Fibroblast of lung (primary cell): Measurements from ENCODE around the gene NUDCD3. TPM values are rescaled to one million over a fixed set of nuclear protein-coding genes. Genes with fewer than 3 reads are reported as not detected.

Source experiments
- DNase-seq, 2 donors: peaks; one replicate each; pipeline versions ENCODE4 v3.0.0 to v3.0.0-alpha.2; 2010; ENCODE audit warnings: low read depth in 2 of 2
- H2AFZ ChIP-seq: 2 replicates; pipeline ENCODE4 v1.5.1; 2012; ENCODE audit warnings: low read length, control low read depth, inconsistent platforms
- H3K27ac ChIP-seq: 2 replicates; pipeline ENCODE4 v1.5.1; 2011; ENCODE audit warnings: low read length, control low read depth; ENCODE audit not compliant: insufficient read depth
- H3K27me3 ChIP-seq: 2 replicates; pipeline ENCODE4 v1.5.1; 2011; ENCODE audit warnings: mild to moderate bottlenecking, low read length; ENCODE audit not compliant: control insufficient read depth, insufficient read depth
- H3K36me3 ChIP-seq: 2 replicates; pipeline ENCODE4 v1.5.1; 2011; ENCODE audit warnings: low read length; ENCODE audit not compliant: control insufficient read depth, insufficient read depth
- H3K4me1 ChIP-seq: 2 replicates; pipeline ENCODE4 v1.5.1; 2011; ENCODE audit warnings: low read length; ENCODE audit not compliant: control insufficient read depth, insufficient read depth; ENCODE audit errors: extremely low read depth
- H3K4me2 ChIP-seq: 2 replicates; pipeline ENCODE4 v1.5.1; 2011; ENCODE audit warnings: low read length, control low read depth; ENCODE audit not compliant: insufficient read depth; ENCODE audit errors: extremely low read depth
- H3K4me3 ChIP-seq, 4 experiments: fragments of 200-600 bp in 1 of 4; sonication (generic) in 1 of 4; replicated peaks in 1 of 4; 2 replicates each; pipeline ENCODE4 v1.5.1; 2011 to 2016; ENCODE audit warnings: low read length in 4 of 4, low read depth in 3 of 4, mild to moderate bottlenecking in 3 of 4, control low read depth in 2 of 4, inconsistent platforms in 1 of 4, mixed read lengths in 1 of 4; ENCODE audit not compliant: insufficient read depth in 1 of 4; ENCODE audit errors: control extremely low read depth in 1 of 4
- H3K79me2 ChIP-seq: 2 replicates; pipeline ENCODE4 v1.5.1; 2012; ENCODE audit warnings: mild to moderate bottlenecking, low read length, inconsistent platforms; ENCODE audit not compliant: control insufficient read depth, insufficient read depth
- H3K9ac ChIP-seq: 2 replicates; pipeline ENCODE4 v1.5.1; 2011; ENCODE audit warnings: mild to moderate bottlenecking, low read length, control low read depth; ENCODE audit not compliant: insufficient read depth
- H3K9me3 ChIP-seq: 2 replicates; pipeline ENCODE4 v1.5.1; 2012; ENCODE audit warnings: low read depth, low read length; ENCODE audit not compliant: control insufficient read depth, insufficient read depth
- H4K20me1 ChIP-seq: 2 replicates; pipeline ENCODE4 v1.5.1; 2011; ENCODE audit warnings: low read length; ENCODE audit not compliant: control insufficient read depth, insufficient read depth; ENCODE audit errors: extremely low read depth
- EZH2 ChIP-seq: IDR thresholded peaks from 2 replicates; pipeline ENCODE4 v1.5.1; 2012; ENCODE audit warnings: low read length, control low read depth, mild to moderate bottlenecking; ENCODE audit errors: missing control alignments
- polyA plus RNA-seq, 2 donors: library from polyadenylated mRNA; depleted of rRNA in 1 of 2; stranded (reverse) in 1 of 2; unstranded in 1 of 2; fragments of >200 nt; gene quantifications; 2 replicates each; pipeline ENCODE4 v1.2.1, GENCODE V29; 2011 to 2012; ENCODE audit warnings: missing spikeins in 1 of 2
- total RNA-seq: library from RNA; depleted of rRNA; stranded (reverse); fragments of >200 nt; gene quantifications from 2 replicates; pipeline ENCODE4 v1.2.1, GENCODE V29; 2014
- TF ChIP-seq, protein P1 (sequence below), 2 donors: IDR thresholded peaks in 1 of 2; conservative IDR thresholded peaks in 1 of 2; 1 replicate in 1 of 2; 2 replicates in 1 of 2; pipeline ENCODE4 v1.5.1; 2011 to 2012; ENCODE audit warnings: low read length in 2 of 2, control low read depth in 1 of 2, inconsistent platforms in 1 of 2, low read depth in 1 of 2, mild to moderate bottlenecking in 1 of 2

The NUDCD3 gene
- total and polyA plus RNA-seq, 2 donors (not counting 1 experiment from before 2014, with no cell fraction given), result 51.9 to 68.7 TPM

DNA sequence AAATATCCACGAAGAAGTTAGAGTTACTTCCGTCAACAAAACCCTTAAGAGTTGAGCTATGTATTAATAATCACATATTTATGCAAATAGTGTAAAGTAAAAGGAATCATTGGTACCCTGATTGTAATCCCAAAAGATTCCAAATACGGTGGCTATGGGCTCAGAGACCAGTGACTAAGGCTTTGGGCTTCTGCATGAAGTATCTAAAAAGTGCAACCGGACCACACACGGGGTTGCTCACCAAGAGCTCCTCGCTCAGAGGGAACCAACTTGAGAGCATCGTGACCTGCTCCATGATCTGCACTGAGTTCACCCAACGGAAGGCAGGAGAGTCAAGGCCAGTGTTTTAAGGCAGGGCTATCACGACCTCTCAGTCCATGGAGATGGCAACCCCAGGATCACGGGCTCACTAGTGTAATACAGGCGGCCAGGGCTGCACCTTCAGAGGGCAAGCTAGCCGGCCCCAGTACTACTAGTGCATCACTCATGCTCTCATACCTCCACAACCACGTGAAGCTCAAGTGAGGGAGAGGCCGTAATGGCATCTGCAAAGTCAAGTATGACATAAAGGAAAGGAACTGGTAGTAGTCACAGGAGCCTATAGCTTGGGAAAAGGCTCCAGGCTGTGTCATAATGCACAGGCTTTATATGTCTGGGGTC is 87.9 kb downstream of the NUDCD3 start:
- Histone ChIP-seq H3K4me2 (no peak overlapping the region), H3K4me1 (no peaks in the 10 kb centered on the region), H3K4me3 (no peak overlapping the region), H3K9ac (no peak overlapping the region), H4K20me1 (no peaks in the 10 kb centered on the region), H3K27me3 (no peaks in the 10 kb centered on the region), H3K27ac (no peak overlapping the region), H2AFZ (no peak overlapping the region), H3K79me2 (no peaks in the 10 kb centered on the region), H3K9me3 (no peaks in the 10 kb centered on the region), H3K36me3 (peaks cover 2% of the 10 kb centered on the region)
- DNase-seq, result no peak
- TF ChIP-seq EZH2, result no peak
- TF ChIP-seq, protein P1, sequence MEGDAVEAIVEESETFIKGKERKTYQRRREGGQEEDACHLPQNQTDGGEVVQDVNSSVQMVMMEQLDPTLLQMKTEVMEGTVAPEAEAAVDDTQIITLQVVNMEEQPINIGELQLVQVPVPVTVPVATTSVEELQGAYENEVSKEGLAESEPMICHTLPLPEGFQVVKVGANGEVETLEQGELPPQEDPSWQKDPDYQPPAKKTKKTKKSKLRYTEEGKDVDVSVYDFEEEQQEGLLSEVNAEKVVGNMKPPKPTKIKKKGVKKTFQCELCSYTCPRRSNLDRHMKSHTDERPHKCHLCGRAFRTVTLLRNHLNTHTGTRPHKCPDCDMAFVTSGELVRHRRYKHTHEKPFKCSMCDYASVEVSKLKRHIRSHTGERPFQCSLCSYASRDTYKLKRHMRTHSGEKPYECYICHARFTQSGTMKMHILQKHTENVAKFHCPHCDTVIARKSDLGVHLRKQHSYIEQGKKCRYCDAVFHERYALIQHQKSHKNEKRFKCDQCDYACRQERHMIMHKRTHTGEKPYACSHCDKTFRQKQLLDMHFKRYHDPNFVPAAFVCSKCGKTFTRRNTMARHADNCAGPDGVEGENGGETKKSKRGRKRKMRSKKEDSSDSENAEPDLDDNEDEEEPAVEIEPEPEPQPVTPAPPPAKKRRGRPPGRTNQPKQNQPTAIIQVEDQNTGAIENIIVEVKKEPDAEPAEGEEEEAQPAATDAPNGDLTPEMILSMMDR (conservative IDR thresholded peaks at IDR 0.05 in 1 of 2, IDR thresholded peaks at IDR 0.05 in 1 of 2; ENCODE audit: low read depth in 1 of 2, low read length in 2 of 2), result no peak

DNA sequence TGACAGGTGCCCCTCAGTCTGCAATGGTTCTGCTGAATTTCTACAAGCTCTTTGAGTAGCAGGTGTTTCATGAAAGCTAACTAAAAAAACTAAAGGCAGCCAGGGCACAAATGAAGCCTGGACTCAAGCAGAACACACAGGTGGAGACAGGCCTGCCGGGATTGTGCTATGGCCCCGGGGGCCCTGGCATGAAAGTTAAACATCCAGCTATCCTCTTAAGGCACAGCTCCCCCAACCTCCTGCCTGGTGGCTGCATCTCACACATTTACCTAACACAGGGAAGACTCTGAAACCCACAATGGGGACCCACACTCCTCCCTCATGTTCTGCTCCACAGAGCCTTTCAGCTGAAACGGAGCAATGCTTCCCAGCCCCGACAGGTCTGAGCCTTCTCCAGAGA is 88.8 kb downstream of the NUDCD3 start:
- Histone ChIP-seq H2AFZ (no peak overlapping the region), H3K27me3 (no peaks in the 10 kb centered on the region), H3K4me2 (no peak overlapping the region), H3K4me1 (no peaks in the 10 kb centered on the region), H3K9ac (no peak overlapping the region), H3K36me3 (peaks cover 2% of the 10 kb centered on the region), H4K20me1 (no peaks in the 10 kb centered on the region), H3K79me2 (no peaks in the 10 kb centered on the region), H3K9me3 (no peaks in the 10 kb centered on the region), H3K4me3 (no peak overlapping the region), H3K27ac (no peak overlapping the region)
- TF ChIP-seq, protein P1 (conservative IDR thresholded peaks at IDR 0.05 in 1 of 2, IDR thresholded peaks at IDR 0.05 in 1 of 2; ENCODE audit: low read depth in 1 of 2, low read length in 2 of 2), result no peak
- no peak for TF ChIP-seq EZH2
- no peak for DNase-seq

DNA sequence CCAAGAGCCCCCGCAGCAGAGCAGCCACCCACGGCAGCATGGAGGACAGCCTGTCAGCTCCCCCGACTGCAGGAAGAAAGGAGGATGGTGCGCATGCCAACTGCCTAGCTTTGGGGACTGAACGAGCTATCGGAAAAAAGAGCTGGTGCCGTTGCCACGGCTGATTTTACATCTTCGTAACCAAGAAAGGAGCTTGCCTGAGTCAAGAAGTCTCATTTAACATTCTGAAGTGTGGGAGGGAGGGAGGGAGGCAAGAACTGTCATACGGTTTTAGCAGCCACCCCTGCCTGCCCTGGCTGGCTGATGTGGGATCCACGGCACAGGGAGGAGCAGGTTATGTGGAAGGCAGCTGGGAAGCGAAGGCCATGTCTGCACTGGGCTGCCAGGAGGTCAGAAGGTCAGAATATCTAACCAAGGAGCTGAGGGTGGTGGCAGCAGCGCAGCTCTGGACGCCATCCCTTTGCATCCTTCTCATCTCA is 90.4 kb downstream of the NUDCD3 start:
- Histone ChIP-seq H3K27ac (no peak overlapping the region), H3K27me3 (no peaks in the 10 kb centered on the region), H2AFZ (no peak overlapping the region), H3K9ac (no peak overlapping the region), H3K36me3 (peaks cover 2% of the 10 kb centered on the region), H3K4me1 (no peaks in the 10 kb centered on the region), H4K20me1 (no peaks in the 10 kb centered on the region), H3K9me3 (no peaks in the 10 kb centered on the region), H3K79me2 (no peaks in the 10 kb centered on the region), H3K4me3 (no peak overlapping the region), H3K4me2 (no peak overlapping the region)
- TF ChIP-seq, protein P1 (conservative IDR thresholded peaks at IDR 0.05 in 1 of 2, IDR thresholded peaks at IDR 0.05 in 1 of 2; ENCODE audit: low read depth in 1 of 2, low read length in 2 of 2), result no peak
- no peak for TF ChIP-seq EZH2
- DNase-seq, result no peak
